NCI-H748 (cell line): Measurements from ENCODE around the gene PRKN.
"Not testable (repeated sequence)": the region's sequence is repeated elsewhere in the genome, so short reads cannot be mapped to it uniquely, and the experiment has no call there.

Experiments used
- DNase-seq: peaks from one replicate; lab custom pipeline; 2025; ENCODE audit not compliant: unreplicated experiment; lab: John Stamatoyannopoulos, UW

The PRKN gene

GRCh38 chr6:162678896-162679295 is 48.7 kb downstream of the PRKN start:
- not testable (repeated sequence) for DNase-seq

- DNase-seq: no peak
Observed at GRCh38 chr6:162675503-162675902, 52.1 kb downstream of the PRKN start.

GRCh38 chr6:162674452-162674851 is 53.1 kb downstream of the PRKN start:
- no peak for DNase-seq

GRCh38 chr6:162671580-162672165 is 55.9 kb downstream of the PRKN start:
- DNase-seq: no peak

- DNase-seq: no peak
Observed at GRCh38 chr6:162670345-162670744, 57.2 kb downstream of the PRKN start.

- no peak for DNase-seq
Observed at GRCh38 chr6:162666246-162666645, 61.3 kb downstream of the PRKN start.

- no peak for DNase-seq
Observed at GRCh38 chr6:162653808-162654207, 73.8 kb downstream of the PRKN start.

GRCh38 chr6:162651505-162651904 is 76.1 kb downstream of the PRKN start:
- no peak for DNase-seq

GRCh38 chr6:162649271-162649670 is 78.3 kb downstream of the PRKN start:
- DNase-seq: no peak

GRCh38 chr6:162644153-162644552 is 83.4 kb downstream of the PRKN start:
- no peak for DNase-seq

GRCh38 chr6:162640756-162641155 is 86.8 kb downstream of the PRKN start:
- DNase-seq: no peak

- DNase-seq: no peak
Observed at GRCh38 chr6:162639951-162640350, 87.6 kb downstream of the PRKN start.

GRCh38 chr6:162638931-162639574 is 88.5 kb downstream of the PRKN start:
- no peak for DNase-seq

- DNase-seq: no peak
Observed at GRCh38 chr6:162637317-162637716, 90.2 kb downstream of the PRKN start.

GRCh38 chr6:162636167-162636566 is 91.4 kb downstream of the PRKN start:
- DNase-seq: no peak

GRCh38 chr6:162631546-162631945 is 96.0 kb downstream of the PRKN start:
- no peak for DNase-seq

- no peak for DNase-seq
Observed at GRCh38 chr6:162630069-162630468, 97.5 kb downstream of the PRKN start.

GRCh38 chr6:162627825-162628224 is 99.7 kb downstream of the PRKN start:
- no peak for DNase-seq

GRCh38 chr6:162627362-162627761 is 100.2 kb downstream of the PRKN start:
- DNase-seq: no peak

- DNase-seq: no peak
Observed at GRCh38 chr6:162626869-162627268, 100.7 kb downstream of the PRKN start.

- no peak for DNase-seq
Observed at GRCh38 chr6:162625846-162626540, 101.6 kb downstream of the PRKN start.

- DNase-seq: no peak
Observed at GRCh38 chr6:162622572-162622971, 105.0 kb downstream of the PRKN start.
